Parathyroid adenoma (tissue), 2 donors: ENCODE results near the gene IFI27L2.
"Not testable (repeated sequence)": the region's sequence is repeated elsewhere in the genome, so short reads cannot be mapped to it uniquely, and the experiment has no call there.

Experiments used
- H2AFZ ChIP-seq: fragments of 300-600 bp; sonication (generic); one replicate; pipeline ENCODE4 v1.7.0; 2017; ENCODE audit warnings: antibody characterized with exemption, mild to moderate bottlenecking
- H3K27ac ChIP-seq: fragments of 300-600 bp; sonication (generic); one replicate; pipeline ENCODE4 v1.7.0; 2017
- H3K27me3 ChIP-seq: fragments of 300-600 bp; sonication (generic); one replicate; pipeline ENCODE4 v1.7.0; 2017; ENCODE audit warnings: low read length; ENCODE audit not compliant: control insufficient read depth, insufficient read depth
- H3K36me3 ChIP-seq: fragments of 300-600 bp; sonication (generic); one replicate; pipeline ENCODE4 v1.7.0; 2017; ENCODE audit warnings: low read length; ENCODE audit not compliant: control insufficient read depth, insufficient read depth
- H3K4me1 ChIP-seq: fragments of 300-600 bp; sonication (generic); one replicate; pipeline ENCODE4 v1.7.0; 2017; ENCODE audit warnings: control low read depth
- H3K4me2 ChIP-seq: fragments of 300-600 bp; sonication (generic); one replicate; pipeline ENCODE4 v1.7.0; 2017; ENCODE audit warnings: low read length
- H3K4me3 ChIP-seq: fragments of 300-600 bp; sonication (generic); one replicate; pipeline ENCODE4 v1.7.0; 2017; ENCODE audit warnings: low read depth, low read length
- H3K79me2 ChIP-seq: fragments of 300-600 bp; sonication (generic); one replicate; pipeline ENCODE4 v1.7.0; 2017; ENCODE audit warnings: control low read depth
- H3K9ac ChIP-seq: fragments of 300-600 bp; sonication (generic); one replicate; pipeline ENCODE4 v1.7.0; 2017; ENCODE audit warnings: mild to moderate bottlenecking
- H3K9me3 ChIP-seq: fragments of 300-600 bp; sonication (generic); one replicate; pipeline ENCODE4 v1.7.0; 2017; ENCODE audit warnings: low read length; ENCODE audit not compliant: control insufficient read depth
- TF ChIP-seq, protein P1 (sequence below): fragments of 300-600 bp; sonication (generic); IDR thresholded peaks from one replicate; pipeline ENCODE4 v1.7.0; 2017; ENCODE audit warnings: antibody characterized with exemption, mild to moderate bottlenecking
- donor health status: primary hyperparathyroidism.

The IFI27L2 gene

DNA sequence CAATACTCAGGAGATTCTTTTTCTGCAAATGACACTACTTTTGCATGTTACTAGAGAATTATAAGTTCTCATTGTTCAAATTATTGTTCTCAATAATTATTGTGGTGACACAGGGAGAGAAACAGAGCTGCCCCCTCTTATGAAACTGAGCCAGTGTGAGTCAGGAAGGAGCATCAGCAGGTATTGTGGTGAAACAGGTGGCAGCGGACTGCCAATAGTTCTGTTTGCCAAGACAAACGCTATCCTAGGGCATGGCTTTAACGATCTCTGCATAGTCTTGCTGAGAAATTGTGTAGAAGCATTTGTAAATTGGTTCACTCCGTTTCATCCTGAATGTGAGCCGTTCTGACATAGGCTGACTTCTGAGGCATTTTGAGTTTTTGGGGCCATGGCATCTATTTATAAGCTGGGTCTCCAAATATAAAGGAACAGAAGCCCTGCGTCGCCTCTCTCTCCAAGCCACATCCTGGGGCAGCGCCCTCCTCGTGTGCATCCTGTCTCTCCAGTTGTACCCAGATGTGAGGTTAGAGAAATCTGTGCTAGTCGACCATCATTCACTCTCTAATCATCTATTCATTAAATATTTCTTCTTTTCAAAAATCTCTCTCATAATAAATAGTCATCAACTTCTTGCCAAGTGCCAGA lies 29.0 kb upstream of the IFI27L2 start:
- no peaks in the 10 kb centered on the region for H3K27me3 ChIP-seq
- H3K4me3 ChIP-seq: no peak overlapping the region
- H3K9ac ChIP-seq: no peak overlapping the region
- no peaks in the 10 kb centered on the region for H3K36me3 ChIP-seq
- H2AFZ ChIP-seq: no peak overlapping the region
- TF ChIP-seq, protein P1, sequence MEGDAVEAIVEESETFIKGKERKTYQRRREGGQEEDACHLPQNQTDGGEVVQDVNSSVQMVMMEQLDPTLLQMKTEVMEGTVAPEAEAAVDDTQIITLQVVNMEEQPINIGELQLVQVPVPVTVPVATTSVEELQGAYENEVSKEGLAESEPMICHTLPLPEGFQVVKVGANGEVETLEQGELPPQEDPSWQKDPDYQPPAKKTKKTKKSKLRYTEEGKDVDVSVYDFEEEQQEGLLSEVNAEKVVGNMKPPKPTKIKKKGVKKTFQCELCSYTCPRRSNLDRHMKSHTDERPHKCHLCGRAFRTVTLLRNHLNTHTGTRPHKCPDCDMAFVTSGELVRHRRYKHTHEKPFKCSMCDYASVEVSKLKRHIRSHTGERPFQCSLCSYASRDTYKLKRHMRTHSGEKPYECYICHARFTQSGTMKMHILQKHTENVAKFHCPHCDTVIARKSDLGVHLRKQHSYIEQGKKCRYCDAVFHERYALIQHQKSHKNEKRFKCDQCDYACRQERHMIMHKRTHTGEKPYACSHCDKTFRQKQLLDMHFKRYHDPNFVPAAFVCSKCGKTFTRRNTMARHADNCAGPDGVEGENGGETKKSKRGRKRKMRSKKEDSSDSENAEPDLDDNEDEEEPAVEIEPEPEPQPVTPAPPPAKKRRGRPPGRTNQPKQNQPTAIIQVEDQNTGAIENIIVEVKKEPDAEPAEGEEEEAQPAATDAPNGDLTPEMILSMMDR: no peak
- no peak overlapping the region for H3K27ac ChIP-seq
- no peaks in the 10 kb centered on the region for H3K4me1 ChIP-seq
- no peak overlapping the region for H3K4me2 ChIP-seq
- H3K79me2 ChIP-seq: no peaks in the 10 kb centered on the region
- H3K9me3 ChIP-seq: no peaks in the 10 kb centered on the region

DNA sequence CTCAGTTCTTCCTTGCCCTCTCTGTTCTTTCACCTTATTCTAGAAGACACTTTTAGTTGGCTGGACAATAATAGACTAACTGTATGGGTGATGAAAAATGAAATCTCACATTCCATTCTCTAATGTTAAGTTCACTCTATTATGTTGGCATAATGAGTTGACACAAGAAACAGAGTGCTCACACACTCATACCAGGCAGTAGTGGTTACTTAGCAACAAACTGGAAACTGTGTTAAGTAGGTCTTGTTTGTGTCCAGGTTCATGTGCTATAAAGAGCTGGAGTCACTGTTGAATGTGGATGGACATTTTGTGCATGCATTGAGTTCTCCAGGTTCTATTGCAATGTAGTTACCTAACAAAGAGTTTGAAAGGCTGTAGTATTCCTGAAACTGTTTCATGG lies 27.8 kb upstream of the IFI27L2 start:
- TF ChIP-seq, protein P1: no peak
- Histone ChIP-seq H3K4me3 (no peak overlapping the region), H3K79me2 (no peaks in the 10 kb centered on the region), H3K36me3 (no peaks in the 10 kb centered on the region), H3K9me3 (no peaks in the 10 kb centered on the region), H2AFZ (no peak overlapping the region), H3K27ac (no peak overlapping the region), H3K4me2 (no peak overlapping the region), H3K9ac (no peak overlapping the region), H3K27me3 (no peaks in the 10 kb centered on the region), H3K4me1 (no peaks in the 10 kb centered on the region)

DNA sequence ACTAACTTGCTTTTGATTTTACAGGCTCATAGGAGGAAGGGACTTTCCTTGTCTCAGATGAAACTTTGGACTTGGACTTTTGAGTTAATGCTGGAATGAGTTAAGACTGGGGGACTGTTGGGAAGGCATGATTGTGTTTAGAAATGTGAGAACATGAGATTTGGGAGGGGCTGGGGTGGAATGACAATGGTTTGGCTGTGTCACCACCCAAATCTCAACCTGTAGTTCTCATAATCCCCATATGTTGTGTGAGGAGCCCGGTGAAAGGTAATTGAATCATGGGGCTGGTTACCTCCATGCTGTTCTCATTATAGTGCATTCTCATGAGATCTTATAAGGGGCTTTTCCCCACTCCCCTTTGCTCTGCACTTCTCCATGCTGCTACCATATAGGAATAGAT lies 26.7 kb upstream of the IFI27L2 start:
- not testable (repeated sequence) for H3K36me3 ChIP-seq, H3K9me3 ChIP-seq, H3K79me2 ChIP-seq, H2AFZ ChIP-seq, H3K27ac ChIP-seq, H3K4me2 ChIP-seq, H3K27me3 ChIP-seq, H3K4me3 ChIP-seq, H3K9ac ChIP-seq, H3K4me1 ChIP-seq

DNA sequence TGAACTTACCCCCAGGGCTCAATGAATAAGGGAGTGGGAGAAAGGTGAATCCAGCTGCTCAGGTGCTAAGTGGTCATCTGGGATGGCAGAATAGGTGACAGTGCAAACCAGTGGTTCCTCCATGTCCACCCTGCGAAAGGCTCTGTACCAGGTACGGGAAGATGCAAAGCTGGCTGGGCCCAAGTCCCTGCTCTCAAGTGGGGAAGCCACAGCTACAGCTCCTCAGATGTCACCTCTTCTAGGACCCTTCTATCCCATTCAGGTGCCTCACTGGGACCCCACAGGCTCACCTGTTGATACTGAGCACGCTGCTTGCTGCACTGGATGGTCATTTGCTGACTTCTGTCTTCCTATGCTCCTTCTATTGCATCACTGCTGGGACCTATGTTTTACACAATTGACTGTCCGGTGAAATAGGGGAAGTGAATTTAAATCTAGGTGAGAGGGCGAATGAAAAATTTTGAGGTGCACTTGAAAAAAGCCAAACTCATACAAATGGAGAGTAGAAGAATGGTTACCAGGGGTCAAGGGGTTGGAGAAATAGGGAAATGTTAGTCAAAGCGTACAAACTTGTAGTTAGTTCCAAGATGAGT lies 24.4 kb upstream of the IFI27L2 start:
- TF ChIP-seq, protein P1: no peak
- Histone ChIP-seq H3K9ac (no peak overlapping the region), H3K9me3 (no peaks in the 10 kb centered on the region), H3K36me3 (no peaks in the 10 kb centered on the region), H3K4me2 (no peak overlapping the region), H3K79me2 (no peaks in the 10 kb centered on the region), H2AFZ (no peak overlapping the region), H3K27ac (no peak overlapping the region), H3K27me3 (no peaks in the 10 kb centered on the region), H3K4me3 (no peak overlapping the region), H3K4me1 (no peaks in the 10 kb centered on the region)

DNA sequence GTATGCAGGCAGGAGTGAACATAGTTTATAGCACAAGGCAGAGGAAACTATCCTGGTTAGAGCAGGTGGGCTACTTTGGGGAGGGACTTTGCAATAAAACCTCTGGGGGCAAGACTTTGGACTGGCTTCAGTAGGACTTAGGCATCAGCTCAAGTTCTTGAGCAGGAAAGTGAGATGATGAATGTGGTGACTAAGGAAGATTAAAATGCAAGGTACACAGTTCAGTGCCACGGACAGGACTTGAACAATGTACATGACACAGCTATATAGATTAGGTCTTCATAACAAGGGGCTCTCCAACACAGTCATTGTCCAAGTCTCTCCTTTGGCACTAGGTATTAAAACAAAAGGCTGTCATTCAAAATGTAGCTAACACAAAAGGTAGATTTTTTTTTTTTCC lies 23.3 kb upstream of the IFI27L2 start:
- Histone ChIP-seq H2AFZ (no peak overlapping the region), H3K9ac (no peak overlapping the region), H3K27ac (no peak overlapping the region), H3K4me1 (no peaks in the 10 kb centered on the region), H3K36me3 (no peaks in the 10 kb centered on the region), H3K4me3 (no peak overlapping the region), H3K79me2 (no peaks in the 10 kb centered on the region), H3K4me2 (no peak overlapping the region), H3K27me3 (no peaks in the 10 kb centered on the region), H3K9me3 (no peaks in the 10 kb centered on the region)
- TF ChIP-seq, protein P1: no peak
